Calu3 (cell line): Measurements from ENCODE around the gene B4GALT2. TPM values are rescaled to one million over a fixed set of nuclear protein-coding genes. Genes with fewer than 3 reads are reported as not detected.

ENCODE experiments used
- BruUV-seq: library from RNA; stranded (reverse); fragments of 400-500 nt; replicated peaks from 2 replicates; lab custom pipeline; 2021; lab: Mats Ljungman, UMichigan
- CTCF ChIA-PET: fragments of 300-600 bp; sonication (Branson Sonifier 250); formaldehyde crosslinking; loops from one replicate; lab custom pipeline; 2022; ENCODE audit warnings: antibody characterized with exemption; lab: Charles Lee
- DNase-seq: peaks from one replicate; pipeline ENCODE4 v3.0.0; 2022
- H3K27ac Mint-ChIP-seq: one replicate; pipeline ENCODE4 v1.8.0; 2022; ENCODE audit warnings: mixed read lengths; ENCODE audit not compliant: unreplicated experiment
- H3K27me3 Mint-ChIP-seq: one replicate; pipeline ENCODE4 v1.8.0; 2022; ENCODE audit warnings: mixed read lengths; ENCODE audit not compliant: unreplicated experiment
- H3K36me3 Mint-ChIP-seq: one replicate; pipeline ENCODE4 v1.8.0; 2022; ENCODE audit warnings: mild to moderate bottlenecking, moderate library complexity, mixed read lengths; ENCODE audit not compliant: insufficient read depth, unreplicated experiment
- H3K4me1 Mint-ChIP-seq: one replicate; pipeline ENCODE4 v1.8.0; 2022; ENCODE audit warnings: mild to moderate bottlenecking, low read depth, mixed read lengths; ENCODE audit not compliant: unreplicated experiment
- H3K4me3 Mint-ChIP-seq: one replicate; pipeline ENCODE4 v1.8.0; 2022; ENCODE audit warnings: mild to moderate bottlenecking, low read depth, moderate library complexity, mixed read lengths; ENCODE audit not compliant: unreplicated experiment
- H3K9me3 Mint-ChIP-seq: one replicate; pipeline ENCODE4 v1.8.0; 2022; ENCODE audit warnings: low read depth, mixed read lengths; ENCODE audit not compliant: unreplicated experiment
- CTCF ChIP-seq: fragments of 200-600 bp; IDR thresholded peaks from one replicate; pipeline ENCODE4 v1.8.0; 2022; ENCODE audit warnings: antibody characterized with exemption; ENCODE audit not compliant: unreplicated experiment
- intact Hi-C: fragments of 100-400 bp; cut with micrococcal nuclease; formaldehyde crosslinking; loops from one replicate; pipeline ENCODE4 v1.10.0; 2022; ENCODE audit not compliant: unreplicated experiment
- total RNA-seq: library from RNA; stranded (reverse); gene quantifications from 2 replicates; pipeline ENCODE4 v1.2.3, GENCODE V29; 2022

Gene B4GALT2
- total RNA-seq, 1 experiment from 2014 or later = 50.9 TPM

GRCh38 chr1:43978264-43978550, 803 bp upstream of the B4GALT2 start:
- H3K4me3 Mint-ChIP-seq = peak overlapping the region; percentile 71
- TF ChIP-seq CTCF = no peak
- BruUV-seq = no TSS peak
- peaks cover 66% of the 10 kb centered on the region for H3K4me1 Mint-ChIP-seq
- CTCF ChIA-PET = interaction anchor here (0.8 kb wide), 1 partner anchor 15 kb away, joined by 3 read pairs; no protein-coding TSS in a partner anchor
- intact Hi-C loops = no loop called here
- peaks cover 69% of the 10 kb centered on the region for H3K36me3 Mint-ChIP-seq
- no peaks in the 10 kb centered on the region for H3K9me3 Mint-ChIP-seq
- H3K27ac Mint-ChIP-seq = no peak overlapping the region
- no peak for DNase-seq
- no peaks in the 10 kb centered on the region for H3K27me3 Mint-ChIP-seq

- DNase-seq = no peak
- CTCF ChIA-PET = no interaction called here
- Mint-ChIP-seq H3K4me3 (peak overlapping the region; percentile 76), H3K27ac (no peak overlapping the region), H3K36me3 (peaks cover 61% of the 10 kb centered on the region), H3K4me1 (peaks cover 59% of the 10 kb centered on the region), H3K9me3 (no peaks in the 10 kb centered on the region), H3K27me3 (no peaks in the 10 kb centered on the region)
- BruUV-seq = no TSS peak
- no peak for TF ChIP-seq CTCF
- intact Hi-C loops = no loop called here
Measured at GRCh38 chr1:43979261-43979527, 184 bp downstream of the B4GALT2 start.

- H3K4me1 Mint-ChIP-seq = peaks cover 54% of the 10 kb centered on the region
- BruUV-seq = TSS peak; percentile 4
- CTCF ChIA-PET = interaction anchor here (0.8 kb wide), 1 partner anchor 46 kb away, joined by 3 read pairs; no protein-coding TSS in a partner anchor
- H3K36me3 Mint-ChIP-seq = peaks cover 56% of the 10 kb centered on the region
- H3K27ac Mint-ChIP-seq = peak overlapping the region; percentile 60
- H3K9me3 Mint-ChIP-seq = no peaks in the 10 kb centered on the region
- H3K27me3 Mint-ChIP-seq = no peaks in the 10 kb centered on the region
- peak; percentile 52 for DNase-seq
- H3K4me3 Mint-ChIP-seq = peak overlapping the region; percentile 76
- intact Hi-C loops = no loop called here
- TF ChIP-seq CTCF = no peak
Measured at GRCh38 chr1:43979528-43980254, 681 bp downstream of the B4GALT2 start.

GRCh38 chr1:43980255-43981134, 1.5 kb downstream of the B4GALT2 start:
- DNase-seq = no peak
- H3K4me3 Mint-ChIP-seq = peak overlapping the region; percentile 76
- peaks cover 55% of the 10 kb centered on the region for H3K4me1 Mint-ChIP-seq
- CTCF ChIA-PET = interaction anchor here (0.8 kb wide), 1 partner anchor 45 kb away, joined by 3 read pairs; no protein-coding TSS in a partner anchor
- peak overlapping the region; percentile 60 for H3K27ac Mint-ChIP-seq
- intact Hi-C loops = no loop called here
- BruUV-seq = no TSS peak
- no peaks in the 10 kb centered on the region for H3K9me3 Mint-ChIP-seq
- no peak for TF ChIP-seq CTCF
- H3K36me3 Mint-ChIP-seq = peaks cover 48% of the 10 kb centered on the region
- H3K27me3 Mint-ChIP-seq = no peaks in the 10 kb centered on the region
